HepG2 (cell line): ENCODE measurements around the gene GPA33. TPM values are rescaled to one million over a fixed set of nuclear protein-coding genes. Genes with fewer than 3 reads are reported as not detected.

ENCODE experiments used
- ATAC-seq: fragments of 200-7000 bp; cut with Tn5 transposase; 3 replicates; pipeline ENCODE4 v1.9.1; 2020; ENCODE audit warnings: mild to moderate bottlenecking, moderate library complexity
- BruUV-seq: library from RNA; stranded (reverse); fragments of 400-500 nt; replicated peaks from 2 replicates; lab custom pipeline; 2021; lab: Mats Ljungman, UMichigan
- CTCF ChIA-PET: fragments of 300-600 bp; formaldehyde crosslinking; extraction: SDS; loops from one replicate; lab custom pipeline; 2021; ENCODE audit warnings: low total read pairs, inconsistent platforms, low intra/inter-chr PET ratio; lab: Yijun Ruan, JAX
- POLR2A ChIA-PET: fragments of 350-600 bp; sonication (Branson Sonifier 250); formaldehyde crosslinking; loops from one replicate; lab custom pipeline; 2020; ENCODE audit warnings: antibody characterized with exemption, inconsistent platforms; lab: Yijun Ruan, JAX
- DNase-seq: peaks from one replicate; pipeline ENCODE4 v3.0.0-alpha.2; 2015; ENCODE audit warnings: low spot score
- FAIRE-seq: peaks from 3 replicates; lab custom pipeline; 2011; peaks lifted over from hg19 to GRCh38; lab: Jason Lieb, UNC
- H2AFZ ChIP-seq: one replicate; pipeline ENCODE4 v1.6.1; 2011; ENCODE audit warnings: low read length, inconsistent platforms
- H3K27ac ChIP-seq: fragments of 300-600 bp; 3 replicates; pipeline ENCODE4 v1.8.0; 2011; ENCODE audit warnings: mixed run types, mild to moderate bottlenecking, mixed read lengths, low read length, inconsistent platforms; ENCODE audit not compliant: insufficient read depth; ENCODE audit errors: extremely low read length
- H3K27me3 ChIP-seq, 2 experiments: fragments of 200-600 bp in 1 of 2; 2 replicates in 1 of 2; 3 replicates in 1 of 2; pipeline versions ENCODE4 v1.6.0 to v1.8.0; 2011; ENCODE audit warnings: low read length in 2 of 2, mild to moderate bottlenecking in 2 of 2, moderate library complexity in 2 of 2, inconsistent platforms in 1 of 2; ENCODE audit not compliant: insufficient read depth in 2 of 2, control insufficient read depth in 1 of 2
- H3K36me3 ChIP-seq, 2 experiments: fragments of 200-600 bp in 1 of 2; replicated peaks in 1 of 2; 2 replicates in 1 of 2; 3 replicates in 1 of 2; pipeline versions ENCODE4 v1.5.1 to v1.8.0; 2011; ENCODE audit warnings: low read length in 2 of 2, inconsistent platforms in 1 of 2; ENCODE audit not compliant: insufficient read depth in 2 of 2, control insufficient read depth in 1 of 2
- H3K4me1 ChIP-seq: 2 replicates; pipeline ENCODE4 v1.5.1; 2012; ENCODE audit warnings: low read length, inconsistent platforms; ENCODE audit not compliant: insufficient read depth
- H3K4me2 ChIP-seq: 2 replicates; pipeline ENCODE4 v1.6.0; 2011; ENCODE audit warnings: low read depth, low read length, inconsistent platforms
- H3K4me3 ChIP-seq, 3 experiments: fragments of 200-600 bp in 1 of 3; sonication (generic), shearing (Covaris generic) in 1 of 3; replicated peaks in 1 of 3; 2 replicates each; pipeline ENCODE4 v1.5.1; 2011 to 2016; ENCODE audit warnings: low read length in 3 of 3, inconsistent platforms in 2 of 3, low read depth in 2 of 3, mild to moderate bottlenecking in 2 of 3, control low read depth in 1 of 3, mixed read lengths in 1 of 3; ENCODE audit not compliant: insufficient read depth in 1 of 3
- H3K79me2 ChIP-seq: one replicate; pipeline ENCODE4 v1.6.1; 2011; ENCODE audit warnings: low read length, inconsistent platforms; ENCODE audit not compliant: insufficient read depth
- H3K9ac ChIP-seq: 2 replicates; pipeline ENCODE4 v1.6.0; 2011; ENCODE audit warnings: mild to moderate bottlenecking, low read depth, low read length, inconsistent platforms; ENCODE audit not compliant: insufficient read depth
- H3K9me3 ChIP-seq: 2 replicates; pipeline ENCODE4 v1.5.1; 2012; ENCODE audit warnings: mild to moderate bottlenecking, low read length
- H4K20me1 ChIP-seq: 2 replicates; pipeline ENCODE4 v1.6.0; 2011; ENCODE audit warnings: inconsistent platforms, mild to moderate bottlenecking, low read length, moderate library complexity; ENCODE audit not compliant: insufficient read depth
- AGO2 ChIP-seq: fragments of 200-400 bp; formaldehyde crosslinking; optimal IDR thresholded peaks from 2 replicates; pipeline ENCODE3; 2017; ENCODE audit warnings: mild to moderate bottlenecking, low read depth, low read length, moderate library complexity
- CCAR2 ChIP-seq: fragments of 200-400 bp; formaldehyde crosslinking; optimal IDR thresholded peaks from 2 replicates; pipeline ENCODE3; 2018; ENCODE audit warnings: low read depth, mild to moderate bottlenecking, low read length, moderate library complexity
- CEBPB ChIP-seq: IDR thresholded peaks from 2 replicates; pipeline ENCODE4 v1.6.1; 2011; ENCODE audit warnings: low read depth, low read length, improper control_type of control experiment, borderline replicate concordance
- KAT2B ChIP-seq: fragments of 150-350 bp; IDR thresholded peaks from 2 replicates; pipeline ENCODE4 v1.6.1; 2014; ENCODE audit warnings: low read depth, low read length, borderline replicate concordance
- NONO ChIP-seq, 2 experiments: fragments of 450-650 bp in 1 of 2; sonication (generic) in 1 of 2; formaldehyde crosslinking in 1 of 2; IDR thresholded peaks in 1 of 2; conservative IDR thresholded peaks in 1 of 2; 2 replicates each; pipeline versions ENCODE4 v1.6.1 to v1.8.0; 2017 to 2022; ENCODE audit warnings: mild to moderate bottlenecking in 1 of 2, missing genetic modification reagents in 1 of 2, moderate library complexity in 1 of 2
- ZFP36L1 ChIP-seq: sonication (generic); formaldehyde crosslinking; IDR thresholded peaks from 2 replicates; pipeline ENCODE4 v1.8.0; 2022; ENCODE audit warnings: mild to moderate bottlenecking, missing genetic modification reagents, moderate library complexity
- ZNF30 ChIP-seq: sonication (generic); formaldehyde crosslinking; IDR thresholded peaks from 2 replicates; pipeline ENCODE4 v1.5.0; 2020; ENCODE audit warnings: mild to moderate bottlenecking, missing genetic modification reagents
- ZNF629 ChIP-seq: sonication (generic); formaldehyde crosslinking; conservative IDR thresholded peaks from 2 replicates; pipeline ENCODE4 v1.5.0; 2020; ENCODE audit warnings: missing genetic modification reagents
- ZNF674 ChIP-seq: sonication (generic); formaldehyde crosslinking; IDR thresholded peaks from 2 replicates; pipeline ENCODE4 v1.5.0; 2020; ENCODE audit warnings: low read depth, mild to moderate bottlenecking, missing genetic modification reagents
- ZNF746 ChIP-seq: sonication (generic); formaldehyde crosslinking; IDR thresholded peaks from 2 replicates; pipeline ENCODE4 v1.8.0; 2022; ENCODE audit warnings: mild to moderate bottlenecking, missing genetic modification reagents
- WGBS: methylation state at CpG from one replicate; pipeline ENCODE4 v1.1.6; 2017; ENCODE audit warnings: low lambda C conversion rate; 5-methylcytosine and 5-hydroxymethylcytosine counted together
- in situ Hi-C: cut with HindIII; loops from 2 replicates; pipeline ENCODE4 v1.10.0; 2017; ENCODE audit warnings: low pct_unique_long_range_greater_than_20kb; ENCODE audit not compliant: extremely low pct_ligation_motif_present
- intact Hi-C: fragments of 100-400 bp; cut with micrococcal nuclease; formaldehyde crosslinking; loops from one replicate; pipeline ENCODE4 v1.10.0; 2022; ENCODE audit not compliant: unreplicated experiment
- polyA plus RNA-seq, 8 experiments: library from polyadenylated mRNA; depleted of rRNA in 3 of 8; stranded (reverse) in 7 of 8; unstranded in 1 of 8; fragments of >200 nt; fragmentation: Illumina TruSeq in 4 of 8; extraction: Trizol in 4 of 8; gene quantifications; 2 replicates each; pipeline versions ENCODE4 v1.2.1 to v1.2.3, GENCODE V29; 2011 to 2016; ENCODE audit warnings: low read depth in 4 of 8, missing spikeins in 1 of 8, mixed read lengths in 1 of 8; ENCODE audit not compliant: insufficient read depth in 1 of 8
- total RNA-seq, 5 experiments: library from RNA; depleted of rRNA; stranded (reverse); fragments of >200 nt; fragmentation: Illumina TruSeq; extraction: Trizol; gene quantifications; 2 replicates each; pipeline ENCODE4 v1.2.3, GENCODE V29; 2016; ENCODE audit warnings: low read depth in 1 of 5

GPA33 gene
- total and polyA plus RNA-seq, 2 of the 13 experiments (the other 11 are each of a cell fraction or from before 2014, with no cell fraction given): not detected

DNA sequence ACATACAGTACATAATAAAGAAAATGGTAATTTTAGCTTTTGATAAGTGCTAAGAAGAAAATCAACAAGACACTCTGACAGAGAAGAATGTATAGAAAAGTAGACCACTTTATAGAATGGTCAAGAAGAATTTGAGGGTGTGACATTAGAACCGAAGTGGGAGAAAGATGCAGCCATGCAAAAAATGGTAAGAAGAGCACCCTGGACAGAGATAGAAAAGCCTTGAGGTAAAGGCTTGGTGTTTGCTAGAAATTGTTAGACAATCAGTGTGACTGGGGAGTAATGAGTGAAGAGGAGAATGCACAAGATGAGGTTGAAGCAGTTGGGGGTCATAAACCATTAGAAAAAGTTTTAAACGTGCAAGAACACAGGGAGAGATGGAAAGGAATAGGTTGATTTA, 77.6 kb downstream of the GPA33 start (continued):
- no peak for TF ChIP-seq KAT2B
- no peak for TF ChIP-seq ZNF629
- no peak for TF ChIP-seq ZFP36L1 (CRISPR knock-in tag)
- no peak for TF ChIP-seq NONO (IDR thresholded peaks at IDR 0.05)
- TF ChIP-seq NONO (CRISPR knock-in tag; conservative IDR thresholded peaks at IDR 0.05): no peak
- no peak for TF ChIP-seq ZNF30 (CRISPR knock-in tag)
- no peak for TF ChIP-seq CCAR2
- no peak for TF ChIP-seq ZNF674 (CRISPR knock-in tag)
- TF ChIP-seq AGO2: no peak

GRCh38 chr1:167011560-167012191, 78.5 kb downstream of the GPA33 start:
- Histone ChIP-seq H4K20me1 (no peaks in the 10 kb centered on the region), H3K4me1 (no peaks in the 10 kb centered on the region), H2AFZ (no peak overlapping the region), H3K36me3 (no peaks in the 10 kb centered on the region), H3K27me3 (no peaks in the 10 kb centered on the region), H3K79me2 (no peaks in the 10 kb centered on the region), H3K9ac (no peak overlapping the region), H3K4me3 (no peak overlapping the region), H3K4me2 (no peak overlapping the region), H3K9me3 (no peaks in the 10 kb centered on the region), H3K27ac (no peak overlapping the region)
- WGBS: 0% methylated on average over 1 of the region's 1 CpG
- ChIA-PET POLR2A (no interaction called here), CTCF (no interaction called here)
- in situ Hi-C loops: no loop called here
- DNase-seq (no peak), FAIRE-seq (no peak), ATAC-seq (no peak)
- intact Hi-C loops: no loop called here
- no peak for TF ChIP-seq ZNF746 (CRISPR knock-in tag)
- TF ChIP-seq CEBPB: peak; percentile 83
- BruUV-seq: no TSS peak
